ENCODE data around the gene PDZD2.

The PDZD2 gene

DNA sequence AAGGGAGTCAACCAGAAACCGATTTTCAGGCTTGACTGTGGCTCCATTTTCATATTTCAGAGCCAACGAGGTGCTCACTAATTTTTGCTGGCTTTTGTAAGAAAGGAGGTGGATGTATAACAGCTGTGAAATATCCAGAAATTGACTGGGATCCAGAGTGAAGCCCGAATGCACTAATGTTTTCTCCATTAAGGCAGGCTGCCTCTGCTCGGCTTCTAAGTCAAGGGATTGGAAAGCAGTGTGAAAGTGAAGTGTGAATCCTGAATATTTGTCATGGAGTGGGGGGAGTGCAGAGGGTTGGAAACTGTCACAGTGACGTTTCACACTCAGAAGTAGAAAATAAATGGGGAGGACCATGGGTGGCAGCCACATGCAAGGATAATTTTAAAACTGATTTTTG, 297.8 kb downstream of the PDZD2 start:
- ChIA-PET POLR2A (no interaction called here), CTCF (no interaction called here)
- no peak for DNase-seq
- H3K9me3 ChIP-seq (ENCODE audit: control extremely low read depth in 1 of 5, control insufficient read depth in 4 of 5, insufficient read depth in 2 of 5, low read depth in 1 of 5, low read length in 4 of 5): no peaks in the 10 kb centered on the region
- no peaks in the 10 kb centered on the region for H3K27me3 ChIP-seq (replicated peaks in 2 of 5; ENCODE audit: control insufficient read depth in 4 of 5, insufficient read depth in 5 of 5, low read length in 4 of 5)
- WGBS (ENCODE audit: insufficient coverage): 100% methylated on average over 3 of the region's 5 CpGs
- no peak overlapping the region for H3K27ac ChIP-seq (ENCODE audit: insufficient read depth in 1 of 2, low read depth in 1 of 2, low read length in 2 of 2, poor library complexity in 1 of 2, severe bottlenecking in 2 of 2)
- H3K36me3 ChIP-seq (ENCODE audit: control insufficient read depth in 4 of 4, insufficient read depth in 4 of 4, low read length in 3 of 4): no peaks in the 10 kb centered on the region
- no peak overlapping the region for H3K4me3 ChIP-seq (ENCODE audit: control insufficient read depth in 1 of 7, extremely low read depth in 1 of 7, insufficient read depth in 4 of 7, low read depth in 2 of 7, low read length in 6 of 7)
- peaks cover 0 to 13% (median 3%) of the 10 kb centered on the region in 4 experiments for H3K4me1 ChIP-seq (ENCODE audit: control extremely low read depth in 1 of 4, control insufficient read depth in 4 of 4, insufficient read depth in 4 of 4, low read length in 3 of 4)

DNA sequence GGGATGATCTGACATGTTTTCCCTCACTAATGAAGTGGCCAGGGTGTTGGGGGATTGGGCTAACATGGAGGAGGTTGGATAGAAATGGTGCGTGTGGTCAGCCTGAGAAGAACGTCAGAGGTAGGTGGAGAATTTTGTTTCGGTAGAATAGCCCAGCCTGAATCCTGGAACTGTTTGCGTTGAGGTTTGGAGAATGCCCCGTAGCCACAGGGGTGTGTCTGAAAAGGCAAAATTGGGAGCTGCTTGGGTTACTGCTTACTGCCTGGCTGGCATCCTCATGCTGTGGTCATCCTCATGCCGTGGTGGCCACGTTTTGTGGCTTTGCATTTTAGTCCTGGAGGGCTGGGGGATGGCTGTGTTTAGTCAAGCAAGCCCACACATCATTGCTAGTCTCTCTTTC, 298.3 kb downstream of the PDZD2 start:
- no peak for DNase-seq
- no peak overlapping the region for H3K27ac ChIP-seq (ENCODE audit: insufficient read depth in 1 of 2, low read depth in 1 of 2, low read length in 2 of 2, poor library complexity in 1 of 2, severe bottlenecking in 2 of 2)
- no peak overlapping the region for H3K4me3 ChIP-seq (ENCODE audit: control insufficient read depth in 1 of 7, extremely low read depth in 1 of 7, insufficient read depth in 4 of 7, low read depth in 2 of 7, low read length in 6 of 7)
- ChIA-PET POLR2A (no interaction called here), CTCF (no interaction called here)
- no peaks in the 10 kb centered on the region for H3K27me3 ChIP-seq (replicated peaks in 2 of 5; ENCODE audit: control insufficient read depth in 4 of 5, insufficient read depth in 5 of 5, low read length in 4 of 5)
- peaks cover 0 to 9% (median 2%) of the 10 kb centered on the region in 4 experiments for H3K4me1 ChIP-seq (ENCODE audit: control extremely low read depth in 1 of 4, control insufficient read depth in 4 of 4, insufficient read depth in 4 of 4, low read length in 3 of 4)
- WGBS (ENCODE audit: insufficient coverage): 100% methylated on average over 7 of the region's 7 CpGs
- H3K9me3 ChIP-seq (ENCODE audit: control extremely low read depth in 1 of 5, control insufficient read depth in 4 of 5, insufficient read depth in 2 of 5, low read depth in 1 of 5, low read length in 4 of 5): no peaks in the 10 kb centered on the region
- no peaks in the 10 kb centered on the region for H3K36me3 ChIP-seq (ENCODE audit: control insufficient read depth in 4 of 4, insufficient read depth in 4 of 4, low read length in 3 of 4)

DNA sequence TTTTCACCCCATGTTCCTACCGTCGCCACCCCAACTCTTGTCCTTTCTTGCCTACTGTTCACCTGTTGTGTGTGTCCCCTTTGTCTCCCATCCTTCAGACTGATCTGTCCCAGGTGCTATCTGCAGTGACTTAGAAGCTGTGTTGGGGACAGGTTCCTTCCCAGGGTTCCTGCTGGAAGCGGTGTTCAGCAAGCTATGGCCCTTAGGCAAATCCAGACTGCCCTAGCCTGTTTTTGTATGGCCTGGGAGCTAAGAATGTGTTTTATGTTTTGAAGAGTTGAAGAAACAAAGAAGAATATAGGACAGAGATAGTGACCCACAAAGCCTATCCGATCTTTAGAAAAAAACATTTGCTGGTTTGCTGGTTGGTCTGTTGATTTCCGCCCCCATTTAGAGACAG, 298.8 kb downstream of the PDZD2 start:
- CTCF ChIA-PET: interaction anchor here (1.5 kb wide), 1 partner anchor 13 kb away, joined by 3 read pairs; no protein-coding TSS in a partner anchor
- peaks cover 0 to 9% (median 2%) of the 10 kb centered on the region in 4 experiments for H3K4me1 ChIP-seq (ENCODE audit: control extremely low read depth in 1 of 4, control insufficient read depth in 4 of 4, insufficient read depth in 4 of 4, low read length in 3 of 4)
- no peaks in the 10 kb centered on the region for H3K36me3 ChIP-seq (ENCODE audit: control insufficient read depth in 4 of 4, insufficient read depth in 4 of 4, low read length in 3 of 4)
- POLR2A ChIA-PET: no interaction called here
- no peaks in the 10 kb centered on the region for H3K9me3 ChIP-seq (ENCODE audit: control extremely low read depth in 1 of 5, control insufficient read depth in 4 of 5, insufficient read depth in 2 of 5, low read depth in 1 of 5, low read length in 4 of 5)
- H3K4me3 ChIP-seq (ENCODE audit: control insufficient read depth in 1 of 7, extremely low read depth in 1 of 7, insufficient read depth in 4 of 7, low read depth in 2 of 7, low read length in 6 of 7): no peak overlapping the region
- 97% methylated on average over 3 of the region's 5 CpGs for WGBS (ENCODE audit: insufficient coverage)
- H3K27me3 ChIP-seq (replicated peaks in 2 of 5; ENCODE audit: control insufficient read depth in 4 of 5, insufficient read depth in 5 of 5, low read length in 4 of 5): no peaks in the 10 kb centered on the region
- no peak overlapping the region for H3K27ac ChIP-seq (ENCODE audit: insufficient read depth in 1 of 2, low read depth in 1 of 2, low read length in 2 of 2, poor library complexity in 1 of 2, severe bottlenecking in 2 of 2)
- DNase-seq: no peak

DNA sequence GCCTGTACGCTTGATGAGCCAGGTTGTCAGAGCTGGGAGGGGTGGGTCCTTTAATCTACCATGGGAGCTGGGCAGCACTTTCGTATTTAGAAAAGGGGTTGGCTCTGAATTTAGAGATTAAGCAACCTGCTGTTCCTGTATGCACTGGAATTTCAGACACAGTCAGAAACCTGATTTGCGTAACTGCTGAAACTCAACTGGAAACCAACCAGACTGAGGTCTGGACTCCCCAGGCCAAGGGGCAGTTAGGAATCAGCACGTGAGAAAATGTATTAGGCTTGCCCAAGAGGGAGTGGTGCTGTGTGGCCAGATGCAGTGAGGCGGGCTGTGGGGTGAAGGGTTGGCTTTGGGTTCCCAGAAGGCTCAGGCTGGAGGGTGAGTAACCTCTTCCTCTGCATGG, 300.2 kb downstream of the PDZD2 start:
- 88% methylated on average over 5 of the region's 5 CpGs for WGBS (ENCODE audit: insufficient coverage)
- Histone ChIP-seq H3K4me3 (ENCODE audit: control insufficient read depth in 1 of 7, extremely low read depth in 1 of 7, insufficient read depth in 4 of 7, low read depth in 2 of 7, low read length in 6 of 7) (no peak overlapping the region), H3K9me3 (ENCODE audit: control extremely low read depth in 1 of 5, control insufficient read depth in 4 of 5, insufficient read depth in 2 of 5, low read depth in 1 of 5, low read length in 4 of 5) (no peaks in the 10 kb centered on the region), H3K36me3 (ENCODE audit: control insufficient read depth in 4 of 4, insufficient read depth in 4 of 4, low read length in 3 of 4) (no peaks in the 10 kb centered on the region), H3K27me3 (replicated peaks in 2 of 5; ENCODE audit: control insufficient read depth in 4 of 5, insufficient read depth in 5 of 5, low read length in 4 of 5) (no peaks in the 10 kb centered on the region), H3K27ac (ENCODE audit: insufficient read depth in 1 of 2, low read depth in 1 of 2, low read length in 2 of 2, poor library complexity in 1 of 2, severe bottlenecking in 2 of 2) (no peak overlapping the region), H3K4me1 (ENCODE audit: control extremely low read depth in 1 of 4, control insufficient read depth in 4 of 4, insufficient read depth in 4 of 4, low read length in 3 of 4) (peaks cover 0 to 2% (median under 1%) of the 10 kb centered on the region in 4 experiments)
- DNase-seq: no peak
- ChIA-PET POLR2A (no interaction called here), CTCF (interaction anchor here (1.0 to 1.5 kb wide), 2 partner anchors 12 to 17 kb away, joined by 3 read pairs; no protein-coding TSS in a partner anchor)

DNA sequence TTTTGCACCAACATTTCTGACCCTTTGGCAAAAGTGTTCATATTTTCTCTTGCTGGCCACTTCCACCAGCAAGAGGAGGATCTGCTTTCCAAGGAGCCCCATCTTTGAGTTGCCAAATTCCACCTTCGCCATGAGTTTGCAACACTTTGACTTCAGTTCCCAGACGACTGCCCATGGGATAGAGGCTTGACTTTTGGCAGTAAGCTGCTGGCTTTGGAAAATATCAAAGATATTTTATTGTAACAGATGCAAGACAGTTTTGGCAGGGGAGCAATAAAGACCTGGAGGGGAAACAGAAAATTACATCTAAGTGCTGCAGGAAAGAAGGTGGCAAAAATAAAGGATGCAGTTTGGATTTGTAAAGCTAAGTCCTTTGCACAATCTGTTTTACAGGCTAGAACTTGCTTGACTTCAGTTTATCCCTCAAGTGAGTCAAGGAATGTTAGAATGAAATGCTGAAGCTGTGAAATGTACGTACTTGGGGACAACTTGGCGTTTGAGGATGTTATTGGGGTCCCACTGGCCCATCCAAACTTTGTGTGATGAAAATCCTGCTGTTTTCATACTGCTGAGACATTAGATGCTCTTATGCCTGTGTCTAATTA, 302.3 kb downstream of the PDZD2 start:
- POLR2A ChIA-PET: no interaction called here
- DNase-seq: no peak
- Histone ChIP-seq H3K36me3 (ENCODE audit: control insufficient read depth in 4 of 4, insufficient read depth in 4 of 4, low read length in 3 of 4) (no peaks in the 10 kb centered on the region), H3K9me3 (ENCODE audit: control extremely low read depth in 1 of 5, control insufficient read depth in 4 of 5, insufficient read depth in 2 of 5, low read depth in 1 of 5, low read length in 4 of 5) (no peaks in the 10 kb centered on the region), H3K27ac (ENCODE audit: insufficient read depth in 1 of 2, low read depth in 1 of 2, low read length in 2 of 2, poor library complexity in 1 of 2, severe bottlenecking in 2 of 2) (no peak overlapping the region), H3K27me3 (replicated peaks in 2 of 5; ENCODE audit: control insufficient read depth in 4 of 5, insufficient read depth in 5 of 5, low read length in 4 of 5) (no peaks in the 10 kb centered on the region), H3K4me1 (ENCODE audit: control extremely low read depth in 1 of 4, control insufficient read depth in 4 of 4, insufficient read depth in 4 of 4, low read length in 3 of 4) (no peaks in the 10 kb centered on the region), H3K4me3 (ENCODE audit: control insufficient read depth in 1 of 7, extremely low read depth in 1 of 7, insufficient read depth in 4 of 7, low read depth in 2 of 7, low read length in 6 of 7) (no peak overlapping the region)
- CTCF ChIA-PET: no interaction called here
- 94% methylated on average over 2 of the region's 4 CpGs for WGBS (ENCODE audit: insufficient coverage)

DNA sequence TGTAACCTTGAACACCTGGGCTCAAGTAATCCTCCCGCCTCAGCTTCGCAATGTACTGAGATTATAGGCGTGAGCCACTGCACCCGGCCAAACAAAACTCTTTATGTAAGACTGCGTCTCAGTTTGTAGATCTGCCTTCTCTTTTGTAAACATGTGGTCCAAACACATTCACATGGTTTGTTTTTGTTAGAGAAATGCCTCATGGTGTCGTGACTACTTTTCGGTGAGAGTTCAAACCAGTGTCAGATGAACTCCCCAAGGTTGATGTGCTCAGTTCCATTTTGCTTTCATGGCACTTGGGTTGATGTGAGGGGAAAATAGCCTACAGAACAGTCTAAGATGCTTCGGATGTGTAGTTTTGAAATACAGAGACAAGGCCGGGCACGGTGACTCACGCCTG, 303.6 kb downstream of the PDZD2 start:
- Histone ChIP-seq H3K4me3 (ENCODE audit: control insufficient read depth in 1 of 7, extremely low read depth in 1 of 7, insufficient read depth in 4 of 7, low read depth in 2 of 7, low read length in 6 of 7) (no peak overlapping the region), H3K36me3 (ENCODE audit: control insufficient read depth in 4 of 4, insufficient read depth in 4 of 4, low read length in 3 of 4) (no peaks in the 10 kb centered on the region), H3K27me3 (replicated peaks in 2 of 5; ENCODE audit: control insufficient read depth in 4 of 5, insufficient read depth in 5 of 5, low read length in 4 of 5) (no peaks in the 10 kb centered on the region), H3K4me1 (ENCODE audit: control extremely low read depth in 1 of 4, control insufficient read depth in 4 of 4, insufficient read depth in 4 of 4, low read length in 3 of 4) (no peaks in the 10 kb centered on the region), H3K9me3 (ENCODE audit: control extremely low read depth in 1 of 5, control insufficient read depth in 4 of 5, insufficient read depth in 2 of 5, low read depth in 1 of 5, low read length in 4 of 5) (no peaks in the 10 kb centered on the region), H3K27ac (ENCODE audit: insufficient read depth in 1 of 2, low read depth in 1 of 2, low read length in 2 of 2, poor library complexity in 1 of 2, severe bottlenecking in 2 of 2) (no peak overlapping the region)
- CTCF ChIA-PET: no interaction called here
- no peak for DNase-seq
- POLR2A ChIA-PET: no interaction called here
- WGBS (ENCODE audit: insufficient coverage): 96% methylated on average over 11 of the region's 11 CpGs

DNA sequence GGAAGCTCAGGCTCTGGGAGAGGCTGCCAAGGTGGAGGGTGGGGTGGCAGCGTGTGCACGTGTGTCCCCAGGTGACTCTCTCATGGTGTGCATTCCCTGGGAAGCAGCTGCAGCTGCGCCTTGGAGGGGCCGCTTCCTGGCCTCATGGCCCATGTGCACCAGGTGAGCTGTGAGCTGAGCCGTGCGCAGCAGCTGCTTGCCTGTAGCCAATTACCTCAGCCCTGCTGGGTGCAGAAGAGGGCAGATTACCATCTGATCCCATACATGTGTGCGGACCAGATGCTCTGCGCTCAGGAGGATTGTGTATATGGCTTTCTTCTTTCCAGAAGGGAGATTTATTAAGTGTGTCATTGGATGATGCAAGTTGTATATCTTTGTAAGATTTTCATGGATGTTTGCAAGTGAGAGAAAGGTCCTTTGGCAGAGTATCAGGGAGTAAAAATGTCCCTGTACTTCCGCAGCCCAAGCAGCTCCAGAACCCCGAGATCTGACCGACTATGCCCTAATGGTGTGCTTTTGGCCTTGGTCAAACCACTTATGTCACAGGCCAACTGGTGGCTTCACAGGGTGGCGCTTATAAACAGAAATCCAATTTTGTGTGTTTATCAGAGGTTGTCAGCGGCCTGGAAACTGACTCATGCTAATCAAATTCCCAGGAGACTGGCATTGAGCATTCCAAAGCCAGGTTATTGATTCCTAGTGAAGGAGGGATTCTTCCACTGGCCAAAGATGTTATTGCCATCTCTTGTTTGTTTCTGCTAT, 305.9 kb downstream of the PDZD2 start:
- 93% methylated on average over 11 of the region's 13 CpGs for WGBS (ENCODE audit: insufficient coverage)
- H3K27ac ChIP-seq (ENCODE audit: insufficient read depth in 1 of 2, low read depth in 1 of 2, low read length in 2 of 2, poor library complexity in 1 of 2, severe bottlenecking in 2 of 2): no peak overlapping the region
- POLR2A ChIA-PET: no interaction called here

More for the DNA sequence above, 305.9 kb downstream of the PDZD2 start:
- Histone ChIP-seq H3K27me3 (replicated peaks in 2 of 5; ENCODE audit: control insufficient read depth in 4 of 5, insufficient read depth in 5 of 5, low read length in 4 of 5) (no peaks in the 10 kb centered on the region), H3K36me3 (ENCODE audit: control insufficient read depth in 4 of 4, insufficient read depth in 4 of 4, low read length in 3 of 4) (no peaks in the 10 kb centered on the region), H3K4me3 (ENCODE audit: control insufficient read depth in 1 of 7, extremely low read depth in 1 of 7, insufficient read depth in 4 of 7, low read depth in 2 of 7, low read length in 6 of 7) (no peak overlapping the region), H3K9me3 (ENCODE audit: control extremely low read depth in 1 of 5, control insufficient read depth in 4 of 5, insufficient read depth in 2 of 5, low read depth in 1 of 5, low read length in 4 of 5) (no peaks in the 10 kb centered on the region), H3K4me1 (ENCODE audit: control extremely low read depth in 1 of 4, control insufficient read depth in 4 of 4, insufficient read depth in 4 of 4, low read length in 3 of 4) (no peaks in the 10 kb centered on the region)
- DNase-seq: no peak
- CTCF ChIA-PET: interaction anchor here (1.2 kb wide), 1 partner anchor 9 kb away, joined by 3 read pairs; no protein-coding TSS in a partner anchor
